ENCODE measurements around the gene VASH2.

DNA sequence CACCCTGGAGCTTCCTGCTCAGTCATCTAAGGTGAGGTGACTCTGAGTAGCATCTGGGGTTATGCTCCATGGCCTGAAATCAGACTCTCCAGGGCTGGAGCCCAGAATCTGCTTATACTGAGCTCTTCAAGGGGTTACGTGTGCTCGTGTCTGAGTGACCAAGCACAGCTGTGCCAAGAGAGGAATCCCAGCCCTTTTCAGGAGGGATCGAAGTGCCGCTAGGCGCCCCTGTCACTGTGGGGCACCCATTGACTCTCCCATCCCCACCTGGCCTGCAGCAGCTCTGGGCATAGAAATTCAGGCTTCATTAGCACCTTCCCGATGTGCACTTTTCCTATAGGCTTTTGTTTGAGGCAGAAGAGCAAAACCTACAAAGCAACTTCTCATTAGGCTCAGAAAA lies 13.8 kb downstream of the VASH2 start:
- TF ChIP-seq CTCF (IDR thresholded peaks at IDR 0.05) (no peak), POLR2A (IDR thresholded peaks at IDR 0.05) (no peak), POLR2AphosphoS5 (IDR thresholded peaks at IDR 0.05; ENCODE audit: insufficient read depth in 1 of 2, low read depth in 1 of 2) (no peak)

Measured in vagina (tissue), 2 donors.